Stimulated activated naive CD4-positive, alpha-beta T cell treated with Interleukin-2 at 50 U/mL for 16 hours (primary cell): Measurements from ENCODE around the gene KRTAP9-6.
"Not testable (repeated sequence)": the region's sequence is repeated elsewhere in the genome, so short reads cannot be mapped to it uniquely, and the experiment has no call there.

ENCODE experiments used
- DNase-seq: peaks from one replicate; lab custom pipeline; 2025; lab: John Stamatoyannopoulos, UW

Gene KRTAP9-6

DNA sequence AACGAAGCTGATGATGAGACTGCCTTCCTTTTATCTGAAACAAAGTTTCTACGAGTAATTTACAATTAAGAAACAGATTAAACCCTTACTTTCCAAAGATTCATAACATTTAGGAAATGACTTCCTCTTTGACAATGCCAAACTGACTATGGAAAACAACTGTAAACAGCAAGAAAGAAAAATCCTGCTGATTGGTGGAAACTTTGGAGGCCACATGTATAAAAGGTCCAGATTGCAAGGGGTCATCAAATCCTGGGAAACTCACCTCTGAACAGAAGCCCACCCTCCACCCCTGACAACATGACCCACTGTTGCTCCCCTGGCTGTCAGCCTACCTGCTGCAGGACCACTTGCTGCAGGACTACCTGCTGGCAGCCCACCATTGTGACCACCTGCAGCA, at the start of gene KRTAP9-6:
Gene KRTAP9-6 (plus strand): TSS at position 301 of the 400 bp plus-strand sequence. CDS start 0 bp downstream, at position 301.
- DNase-seq, result no peak

DNA sequence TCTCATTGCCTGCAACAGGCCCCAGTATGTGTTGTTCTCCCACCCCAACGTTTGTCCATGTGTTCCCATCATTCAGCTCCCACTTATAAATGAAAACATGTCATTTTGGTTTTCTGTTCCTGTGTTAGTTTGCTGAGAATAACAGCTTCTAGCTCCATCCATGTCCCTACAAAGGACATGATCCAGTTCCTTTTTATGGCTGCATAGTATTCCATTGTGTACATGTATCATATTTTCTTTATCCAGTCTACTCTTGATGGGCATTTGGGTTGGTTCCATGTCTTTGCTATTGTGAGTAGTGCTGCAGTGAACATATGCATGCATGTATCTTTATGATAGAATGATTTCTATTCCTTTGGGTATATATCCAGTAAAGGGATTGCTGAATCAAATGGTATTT, 49.5 kb upstream of the KRTAP9-6 start:
- no peak for DNase-seq

DNA sequence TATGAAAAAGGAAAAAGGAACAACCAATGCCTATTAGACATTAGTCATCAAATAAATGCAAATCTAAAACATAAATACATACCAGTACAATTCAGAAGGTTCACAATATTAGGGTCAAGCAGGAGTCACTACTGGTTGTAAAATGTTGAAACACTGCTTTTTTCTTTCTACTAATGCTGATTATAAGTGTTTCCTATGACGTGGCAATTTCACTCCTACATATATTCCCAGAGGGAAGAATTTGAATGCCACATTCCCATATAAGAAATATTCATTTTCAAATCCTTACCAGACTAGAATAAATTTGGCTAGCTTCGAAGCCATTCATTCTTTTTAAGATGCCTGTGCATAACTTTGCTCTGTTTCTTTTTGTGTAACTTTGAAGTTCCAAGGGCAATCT, 41.4 kb upstream of the KRTAP9-6 start:
- DNase-seq, result no peak

DNA sequence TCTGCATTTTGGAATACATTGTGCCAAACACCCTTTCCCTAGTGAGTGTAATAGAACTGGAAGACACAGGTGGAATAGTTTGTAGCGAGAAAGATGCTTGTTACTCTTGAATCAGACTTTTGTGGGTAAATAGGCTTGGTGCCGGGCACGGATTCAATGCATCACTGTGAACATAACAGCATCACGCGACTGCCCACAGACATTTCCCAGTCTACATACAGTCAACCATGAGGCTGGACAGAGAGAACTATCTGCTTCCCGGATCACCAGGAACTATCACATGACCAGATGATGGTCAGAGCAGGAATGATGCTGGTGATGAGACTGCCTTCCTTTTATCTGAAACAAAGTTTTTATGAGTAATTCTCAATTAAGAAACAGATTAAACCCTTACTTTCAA, 39.1 kb upstream of the KRTAP9-6 start:
- DNase-seq, result no peak

GRCh38 chr17:41226598-41227095, 38.5 kb upstream of the KRTAP9-6 start, which contains the start of gene KRTAP9-2:
TSS of gene KRTAP9-2 (plus strand) at chr17:41226648. CDS start at chr17:41226655, 7 bp downstream.
- not testable (repeated sequence) for DNase-seq

DNA sequence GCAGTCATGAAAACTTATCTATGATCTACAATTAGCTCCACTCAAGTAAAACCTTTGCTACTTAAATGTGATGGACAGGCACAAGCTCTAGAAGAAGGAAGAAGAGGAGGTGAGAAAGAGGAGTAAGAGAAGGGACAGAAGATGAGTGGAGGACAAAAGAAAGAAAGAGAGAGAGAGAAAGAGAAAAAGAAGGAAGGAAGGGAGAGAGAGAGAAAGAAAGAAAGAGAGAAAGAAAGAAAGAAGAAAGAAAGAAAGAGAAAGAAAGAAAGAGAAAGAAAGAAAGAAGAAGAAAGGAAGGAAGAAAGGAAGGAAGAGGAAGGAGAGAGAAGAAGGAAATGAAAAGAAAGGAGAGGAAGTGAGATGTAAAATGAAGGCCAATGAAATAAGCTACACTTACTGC, 35.1 kb upstream of the KRTAP9-6 start:
- DNase-seq, result no peak

- DNase-seq, result no peak
Observed at GRCh38 chr17:41231731-41232130, 33.4 kb upstream of the KRTAP9-6 start.

GRCh38 chr17:41232399-41233105, 32.6 kb upstream of the KRTAP9-6 start, which contains the start of gene KRTAP9-3:
TSS of gene KRTAP9-3 (plus strand) at chr17:41232449. CDS start at chr17:41232502, 53 bp downstream.
- not testable (repeated sequence) for DNase-seq

GRCh38 chr17:41237116-41237515, 28.1 kb upstream of the KRTAP9-6 start:
- DNase-seq, result not testable (repeated sequence)

- not testable (repeated sequence) for DNase-seq
Observed at GRCh38 chr17:41237949-41238437, 27.2 kb upstream of the KRTAP9-6 start, which contains the start of gene KRTAP9-8. TSS of gene KRTAP9-8 (plus strand) at chr17:41237999. CDS start at chr17:41238052, 53 bp downstream.

- DNase-seq, result not testable (repeated sequence)
Observed at GRCh38 chr17:41246995-41247787, 18.0 kb upstream of the KRTAP9-6 start.

DNA sequence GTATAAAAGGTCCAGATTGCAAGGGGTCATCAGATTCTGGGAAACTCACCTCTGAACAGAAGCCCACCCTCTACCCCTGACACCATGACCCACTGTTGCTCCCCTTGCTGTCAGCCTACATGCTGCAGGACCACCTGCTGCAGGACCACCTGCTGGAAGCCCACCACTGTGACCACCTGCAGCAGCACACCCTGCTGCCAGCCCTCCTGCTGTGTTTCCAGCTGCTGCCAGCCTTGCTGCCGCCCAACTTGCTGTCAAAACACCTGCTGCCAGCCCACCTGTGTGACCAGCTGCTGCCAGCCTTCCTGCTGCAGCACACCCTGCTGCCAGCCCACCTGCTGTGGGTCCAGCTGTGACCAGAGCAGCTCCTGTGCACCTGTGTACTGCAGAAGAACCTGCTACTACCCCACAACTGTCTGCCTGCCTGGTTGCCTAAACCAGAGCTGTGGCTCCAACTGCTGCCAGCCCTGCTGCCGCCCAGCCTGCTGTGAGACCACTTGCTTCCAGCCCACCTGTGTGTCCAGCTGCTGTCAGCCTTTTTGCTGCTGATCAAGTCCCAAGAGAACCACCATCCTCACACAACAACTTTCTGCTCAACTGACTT, 15.4 kb upstream of the KRTAP9-6 start, which contains the start of gene KRTAP9-4:
Gene KRTAP9-4 (plus strand): TSS at position 51 of the 604 bp plus-strand sequence. CDS start 34 bp downstream, at position 85.
- DNase-seq, result not testable (repeated sequence)

DNA sequence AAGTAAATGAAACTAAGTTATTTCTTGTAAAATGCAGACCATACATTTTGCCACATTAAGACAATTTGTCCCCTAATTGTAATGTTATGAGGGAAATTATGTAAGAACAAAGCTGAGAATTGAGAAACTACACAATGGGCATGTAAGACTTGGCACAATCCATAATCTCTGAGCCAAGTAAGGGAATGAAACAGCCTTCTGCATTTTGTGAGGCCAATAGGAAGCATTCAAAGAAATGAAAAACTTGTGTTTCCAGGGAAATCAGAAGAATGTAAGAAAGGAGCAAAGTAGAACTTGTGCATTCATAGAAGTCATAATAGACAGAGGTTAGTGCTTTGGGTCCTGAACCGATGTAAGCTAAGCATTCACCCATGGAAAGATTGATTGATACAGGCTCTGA, 13.9 kb upstream of the KRTAP9-6 start:
- DNase-seq, result no peak

GRCh38 chr17:41254861-41255260, 10.3 kb upstream of the KRTAP9-6 start:
- DNase-seq, result no peak

DNA sequence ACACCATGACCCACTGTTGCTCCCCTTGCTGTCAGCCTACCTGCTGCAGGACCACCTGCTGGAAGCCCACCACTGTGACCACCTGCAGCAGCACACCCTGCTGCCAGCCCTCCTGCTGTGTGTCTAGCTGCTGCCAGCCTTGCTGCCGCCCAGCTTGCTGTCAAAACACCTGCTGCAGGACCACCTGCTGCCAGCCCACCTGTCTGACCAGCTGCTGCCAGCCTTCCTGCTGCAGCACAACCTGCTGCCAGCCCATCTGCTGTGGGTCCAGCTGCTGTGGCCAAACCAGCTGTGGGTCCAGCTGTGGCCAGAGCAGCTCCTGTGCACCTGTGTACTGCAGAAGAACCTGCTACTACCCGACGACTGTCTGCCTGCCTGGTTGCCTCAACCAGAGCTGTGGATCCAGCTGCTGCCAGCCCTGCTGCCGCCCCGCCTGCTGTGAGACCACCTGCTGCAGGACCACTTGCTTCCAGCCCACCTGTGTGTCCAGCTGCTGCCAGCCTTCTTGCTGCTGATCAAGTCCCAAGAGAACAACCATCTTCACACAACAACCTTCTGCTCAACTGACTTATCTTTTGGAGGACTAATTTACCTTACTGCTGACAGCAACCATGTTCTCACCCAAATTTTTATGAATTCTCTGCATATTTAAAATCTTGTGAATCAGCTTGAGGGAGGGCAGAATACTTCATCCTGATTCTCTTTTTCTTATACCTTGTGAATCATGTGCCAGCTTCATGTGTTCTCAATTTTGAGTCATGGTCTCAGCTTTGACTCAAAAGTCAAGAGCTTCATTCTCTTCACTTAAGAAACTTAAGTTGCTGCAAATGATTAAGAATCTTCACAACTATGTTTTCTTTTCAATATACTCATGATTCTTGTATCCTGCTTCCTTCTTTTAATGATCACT, 9.5 kb upstream of the KRTAP9-6 start, which contains the start of gene KRTAP9-9:
Gene KRTAP9-9 (plus strand): TSS at position 4 of the 910 bp plus-strand sequence.
- not testable (repeated sequence) for DNase-seq

DNA sequence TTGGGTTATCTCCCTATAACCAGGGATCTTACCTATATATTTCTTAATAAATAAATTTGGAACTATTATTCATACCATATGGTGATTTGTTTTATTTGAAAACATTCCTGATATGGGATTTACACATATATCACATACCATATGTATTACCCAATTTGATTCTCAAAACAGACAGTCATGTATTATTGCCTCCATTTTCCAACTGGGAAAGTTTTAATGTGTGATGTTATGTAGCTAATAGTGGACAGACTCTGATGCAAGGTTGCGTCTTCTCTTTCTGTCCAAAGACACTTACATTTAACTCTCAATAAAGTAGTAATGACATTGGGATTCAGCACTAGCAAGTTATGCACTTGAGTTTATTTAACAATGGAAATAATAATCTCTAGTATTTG, 8.9 kb upstream of the KRTAP9-6 start:
- no peak for DNase-seq

DNA sequence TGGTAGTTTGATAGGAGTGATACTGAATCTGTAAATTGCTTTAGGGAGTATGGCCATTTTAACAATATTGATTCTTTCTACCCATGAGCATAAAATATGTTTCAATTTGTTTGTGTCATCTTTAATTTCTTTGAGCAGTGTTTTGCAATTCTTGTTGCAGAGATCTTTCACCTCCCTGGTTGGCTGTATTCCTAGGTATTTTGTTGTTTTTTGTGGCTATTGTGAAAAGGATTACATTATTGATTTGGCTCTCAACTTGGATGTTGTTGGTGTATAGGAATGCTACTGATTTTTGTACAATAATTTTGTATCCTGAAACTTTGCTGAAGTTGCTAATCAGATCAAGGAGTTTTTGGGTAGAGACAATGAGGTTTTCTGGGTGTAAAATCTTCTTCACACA, 6.8 kb upstream of the KRTAP9-6 start:
- no peak for DNase-seq

GRCh38 chr17:41263212-41263611, 2.0 kb upstream of the KRTAP9-6 start:
- no peak for DNase-seq

GRCh38 chr17:41264599-41264998, 579 bp upstream of the KRTAP9-6 start:
- no peak for DNase-seq

DNA sequence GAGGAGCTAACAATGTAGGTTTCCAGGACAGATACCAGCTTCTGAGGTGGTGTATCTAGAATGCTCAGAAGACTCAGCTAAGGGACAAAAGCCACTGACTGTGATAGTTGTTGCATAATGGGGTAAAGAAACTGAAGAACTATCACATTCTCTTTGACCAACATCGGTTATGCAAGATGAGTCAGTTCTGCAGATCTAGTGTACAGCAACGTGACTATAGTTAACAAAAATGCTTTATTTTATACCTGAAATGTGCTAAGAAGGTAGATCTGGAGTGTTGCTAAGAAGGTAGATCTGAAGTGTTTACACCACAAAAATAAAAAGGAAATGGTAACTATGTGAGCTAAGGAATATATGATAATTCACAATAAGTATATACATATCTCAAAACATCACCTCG, 2.5 kb downstream of the KRTAP9-6 start:
- DNase-seq, result no peak

DNA sequence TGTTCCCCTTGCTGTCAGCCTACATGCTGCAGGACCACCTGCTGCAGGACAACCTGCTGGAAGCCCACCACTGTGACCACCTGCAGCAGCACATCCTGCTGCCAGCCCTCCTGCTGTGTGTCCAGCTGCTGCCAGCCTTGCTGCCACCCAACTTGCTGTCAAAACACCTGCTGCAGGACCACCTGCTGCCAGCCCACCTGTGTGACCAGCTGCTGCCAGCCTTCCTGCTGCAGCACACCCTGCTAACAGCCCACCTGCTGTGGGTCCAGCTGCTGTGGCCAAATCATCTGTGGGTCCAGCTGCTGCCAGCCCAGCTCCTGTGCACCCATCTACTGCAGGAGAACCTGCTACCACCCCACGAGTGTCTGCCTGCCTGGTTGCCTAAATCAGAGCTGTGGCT, 6.1 kb downstream of the KRTAP9-6 start:
- not testable (repeated sequence) for DNase-seq
